Neural progenitor cell (in vitro differentiated cells): ENCODE data around the gene MYH9. TPM values are rescaled to one million over a fixed set of nuclear protein-coding genes. Genes with fewer than 3 reads are reported as not detected.

Experiments used
- DNase-seq: peaks from one replicate; pipeline ENCODE4 v3.0.0-alpha.2; 2016; ENCODE audit warnings: low spot score
- H2AFZ ChIP-seq: fragments of 200-600 bp; sonication (generic); replicated peaks from 2 replicates; pipeline ENCODE4 v1.6.1; 2016; ENCODE audit warnings: antibody characterized with exemption
- H3F3A ChIP-seq: fragments of 200-600 bp; sonication (generic); 2 replicates; pipeline ENCODE4 v1.6.1; 2016; ENCODE audit warnings: antibody characterized with exemption, low read depth
- H3K27ac ChIP-seq: fragments of 200-600 bp; sonication (generic); 2 replicates; pipeline ENCODE4 v1.5.1; 2016; ENCODE audit warnings: mild to moderate bottlenecking
- H3K27me3 ChIP-seq: fragments of 200-600 bp; sonication (generic); 2 replicates; pipeline ENCODE4 v1.6.1; 2016; ENCODE audit warnings: mild to moderate bottlenecking, moderate library complexity
- H3K36me3 ChIP-seq: fragments of 200-600 bp; sonication (generic); 2 replicates; pipeline ENCODE4 v1.5.1; 2016
- H3K4me1 ChIP-seq: fragments of 200-600 bp; sonication (generic); 2 replicates; pipeline ENCODE4 v1.6.1; 2016; ENCODE audit warnings: mixed run types
- H3K4me2 ChIP-seq: fragments of 200-600 bp; sonication (generic); 2 replicates; pipeline ENCODE4 v1.6.1; 2016
- H3K4me3 ChIP-seq: fragments of 200-600 bp; sonication (generic); 2 replicates; pipeline ENCODE4 v1.5.1; 2016
- H3K79me2 ChIP-seq: fragments of 200-600 bp; sonication (generic); 2 replicates; pipeline ENCODE4 v1.6.1; 2016; ENCODE audit warnings: low read depth
- H3K9ac ChIP-seq: fragments of 200-600 bp; sonication (generic); 2 replicates; pipeline ENCODE4 v1.6.1; 2016
- H3K9me3 ChIP-seq: fragments of 200-600 bp; sonication (generic); 2 replicates; pipeline ENCODE4 v1.5.1; 2016; ENCODE audit warnings: low read depth
- H4K20me1 ChIP-seq: fragments of 200-600 bp; sonication (generic); 2 replicates; pipeline ENCODE4 v1.6.1; 2016; ENCODE audit warnings: low read depth
- H3K27ac Mint-ChIP-seq: 3 replicates; pipeline ENCODE4 v1.8.0; 2021; ENCODE audit warnings: mixed read lengths
- H3K27me3 Mint-ChIP-seq: 2 replicates; pipeline ENCODE4 v1.8.0; 2022; ENCODE audit warnings: low read depth, mild to moderate bottlenecking, inconsistent platforms, moderate library complexity, mixed read lengths; ENCODE audit not compliant: insufficient read depth
- H3K36me3 Mint-ChIP-seq: 3 replicates; pipeline ENCODE4 v1.8.0; 2021; ENCODE audit warnings: mixed read lengths
- H3K4me1 Mint-ChIP-seq: 3 replicates; pipeline ENCODE4 v1.8.0; 2021; ENCODE audit warnings: mixed read lengths
- H3K4me3 Mint-ChIP-seq: 3 replicates; pipeline ENCODE4 v1.8.0; 2021; ENCODE audit warnings: mild to moderate bottlenecking, moderate library complexity, mixed read lengths
- H3K9me3 Mint-ChIP-seq: 3 replicates; pipeline ENCODE4 v1.8.0; 2020; ENCODE audit warnings: mixed read lengths
- CTCF ChIP-seq: fragments of 200-600 bp; sonication (generic); IDR thresholded peaks from 2 replicates; pipeline ENCODE4 v1.5.1; 2017; ENCODE audit warnings: antibody characterized with exemption, mild to moderate bottlenecking
- EZH2 ChIP-seq: fragments of 200-600 bp; sonication (generic); IDR thresholded peaks from 2 replicates; pipeline ENCODE4 v1.6.1; 2017; ENCODE audit warnings: antibody characterized with exemption, mild to moderate bottlenecking, moderate library complexity
- EZH2phosphoT487 ChIP-seq: fragments of 200-600 bp; sonication (generic); IDR thresholded peaks from 2 replicates; pipeline ENCODE4 v1.6.1; 2017; ENCODE audit warnings: antibody characterized with exemption
- total RNA-seq: library from RNA; depleted of rRNA; stranded (reverse); fragments of >200 nt; gene quantifications from 2 replicates; pipeline ENCODE4 v1.2.3, GENCODE V29; 2015; ENCODE audit warnings: low replicate concordance

The MYH9 gene
- total RNA-seq, 1 donor from 2014 or later, result 77.2 TPM

DNA sequence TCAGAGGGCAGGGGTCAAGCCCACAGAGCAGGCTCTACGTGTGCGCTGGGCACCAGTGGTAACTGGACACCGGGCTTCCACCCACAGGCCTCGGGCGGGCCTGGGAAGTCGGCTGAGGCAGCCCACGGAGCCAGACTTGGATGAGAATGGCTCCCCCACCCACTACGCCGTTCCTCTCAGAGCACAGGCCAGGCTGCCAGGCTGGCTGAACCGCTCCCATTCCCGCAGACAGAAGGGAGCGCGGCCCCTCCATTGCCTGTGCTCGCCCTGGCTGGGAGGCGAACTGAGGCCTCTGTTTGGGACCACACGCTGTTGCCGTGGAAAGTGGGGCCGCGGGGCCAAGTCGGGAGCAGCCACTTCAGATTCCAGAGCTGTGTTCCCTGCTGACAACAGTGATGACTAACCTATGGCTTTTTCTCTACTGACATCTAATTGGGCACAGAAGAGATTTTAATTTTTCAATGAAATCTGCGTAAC lies 63.9 kb downstream of the MYH9 start:
- H3K79me2 ChIP-seq, result peaks cover 16% of the 10 kb centered on the region
- no peak overlapping the region for H3K9ac ChIP-seq
- H3K27me3 ChIP-seq, result no peaks in the 10 kb centered on the region
- H4K20me1 ChIP-seq, result no peaks in the 10 kb centered on the region
- TF ChIP-seq EZH2phosphoT487 (no peak), CTCF (no peak), EZH2 (no peak)
- Mint-ChIP-seq H3K9me3 (no peaks in the 10 kb centered on the region), H3K27ac (no peak overlapping the region), H3K36me3 (peaks cover 38% of the 10 kb centered on the region), H3K27me3 (peaks cover 2% of the 10 kb centered on the region), H3K4me3 (no peak overlapping the region), H3K4me1 (peaks cover 31% of the 10 kb centered on the region)
- H3K9me3 ChIP-seq, result no peaks in the 10 kb centered on the region
- peaks cover 7% of the 10 kb centered on the region for H3K4me1 ChIP-seq
- H3K4me3 ChIP-seq, result no peak overlapping the region
- peaks cover 7% of the 10 kb centered on the region for H3F3A ChIP-seq
- no peak for DNase-seq
- H3K36me3 ChIP-seq, result no peaks in the 10 kb centered on the region
- H2AFZ ChIP-seq, result no peak overlapping the region
- no peak overlapping the region for H3K27ac ChIP-seq
- H3K4me2 ChIP-seq, result no peak overlapping the region

GRCh38 chr22:36323182-36323854 lies 64.4 kb downstream of the MYH9 start:
- H2AFZ ChIP-seq, result no peak overlapping the region
- no peak for DNase-seq
- TF ChIP-seq CTCF, result no peak
- TF ChIP-seq EZH2, result no peak
- no peak for TF ChIP-seq EZH2phosphoT487
- H3K4me2 ChIP-seq, result no peak overlapping the region
- Mint-ChIP-seq H3K36me3 (peaks cover 39% of the 10 kb centered on the region), H3K27me3 (peaks cover 2% of the 10 kb centered on the region), H3K27ac (no peak overlapping the region), H3K4me1 (peaks cover 25% of the 10 kb centered on the region), H3K4me3 (no peak overlapping the region), H3K9me3 (no peaks in the 10 kb centered on the region)
- peaks cover 10% of the 10 kb centered on the region for H3K79me2 ChIP-seq
- no peaks in the 10 kb centered on the region for H3K27me3 ChIP-seq
- no peaks in the 10 kb centered on the region for H4K20me1 ChIP-seq
- no peak overlapping the region for H3K9ac ChIP-seq
- no peak overlapping the region for H3K4me3 ChIP-seq
- no peak overlapping the region for H3K27ac ChIP-seq
- H3K4me1 ChIP-seq, result peaks cover 2% of the 10 kb centered on the region
- H3K9me3 ChIP-seq, result no peaks in the 10 kb centered on the region
- H3K36me3 ChIP-seq, result no peaks in the 10 kb centered on the region
- peaks cover 2% of the 10 kb centered on the region for H3F3A ChIP-seq

DNA sequence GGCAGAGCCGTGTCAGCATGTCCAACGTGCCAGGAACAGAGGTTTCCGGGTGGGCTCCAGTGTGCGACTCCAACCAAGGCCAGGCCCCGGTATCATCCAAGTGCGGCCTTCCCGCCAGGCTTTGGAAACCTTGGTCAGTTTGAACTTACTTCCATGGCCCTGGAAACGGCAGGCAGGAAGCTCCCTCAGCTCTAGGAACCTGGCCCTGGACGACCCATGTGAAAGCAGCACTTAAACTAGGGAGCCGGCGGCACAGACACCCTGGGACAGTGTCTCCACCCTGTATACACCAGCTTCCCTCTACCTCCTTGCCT lies 65.2 kb downstream of the MYH9 start:
- H3K36me3 ChIP-seq, result no peaks in the 10 kb centered on the region
- no peak for DNase-seq
- no peaks in the 10 kb centered on the region for H3K9me3 ChIP-seq
- no peak overlapping the region for H2AFZ ChIP-seq
- Mint-ChIP-seq H3K4me1 (peaks cover 18% of the 10 kb centered on the region), H3K27me3 (peaks cover 2% of the 10 kb centered on the region), H3K4me3 (no peak overlapping the region), H3K9me3 (no peaks in the 10 kb centered on the region), H3K36me3 (peaks cover 43% of the 10 kb centered on the region), H3K27ac (no peak overlapping the region)
- no peaks in the 10 kb centered on the region for H3K27me3 ChIP-seq
- H3K4me1 ChIP-seq, result no peaks in the 10 kb centered on the region
- H3K4me2 ChIP-seq, result no peak overlapping the region
- no peak overlapping the region for H3K27ac ChIP-seq
- H3K4me3 ChIP-seq, result no peak overlapping the region
- no peak overlapping the region for H3K9ac ChIP-seq
- peaks cover 3% of the 10 kb centered on the region for H3K79me2 ChIP-seq
- H4K20me1 ChIP-seq, result no peaks in the 10 kb centered on the region
- no peak for TF ChIP-seq EZH2
- no peak for TF ChIP-seq EZH2phosphoT487
- no peak for TF ChIP-seq CTCF
- H3F3A ChIP-seq, result no peaks in the 10 kb centered on the region
